ENCODE data around the gene C1QA.

Gene C1QA

GRCh38 chr1:22595108-22595507 is 41.3 kb upstream of the C1QA start:
- no peaks in the 10 kb centered on the region for H3K9me3 ChIP-seq (ENCODE audit: insufficient read depth, low read length)
- TF ChIP-seq ZNF274 (IDR thresholded peaks at IDR 0.05; ENCODE audit: low read depth, low read length) (no peak), YY1 (IDR thresholded peaks at IDR 0.05; ENCODE audit: insufficient read depth, insufficient read length) (no peak), SUZ12 (IDR thresholded peaks at IDR 0.05; ENCODE audit: extremely low read depth, insufficient read depth, insufficient read length) (no peak)
- peaks cover 7% of the 10 kb centered on the region for H3K4me1 ChIP-seq (ENCODE audit: insufficient read depth, insufficient read length)
- H3K9ac ChIP-seq (ENCODE audit: insufficient read length, low read depth), result no peak overlapping the region
- no peaks in the 10 kb centered on the region for H3K27me3 ChIP-seq (ENCODE audit: insufficient read depth, insufficient read length)
- DNase-seq (ENCODE audit: low read depth, low spot score), result no peak
- H3K36me3 ChIP-seq (ENCODE audit: insufficient read depth, insufficient read length, low read length), result no peaks in the 10 kb centered on the region
- H3K4me3 ChIP-seq (ENCODE audit: insufficient read length, low read depth), result no peak overlapping the region

GRCh38 chr1:22597301-22597965 is 39.0 kb upstream of the C1QA start:
- Histone ChIP-seq H3K9me3 (ENCODE audit: insufficient read depth, low read length) (no peaks in the 10 kb centered on the region), H3K4me3 (ENCODE audit: insufficient read length, low read depth) (no peak overlapping the region), H3K4me1 (ENCODE audit: insufficient read depth, insufficient read length) (no peaks in the 10 kb centered on the region), H3K36me3 (ENCODE audit: insufficient read depth, insufficient read length, low read length) (no peaks in the 10 kb centered on the region), H3K27me3 (ENCODE audit: insufficient read depth, insufficient read length) (no peaks in the 10 kb centered on the region), H3K9ac (ENCODE audit: insufficient read length, low read depth) (no peak overlapping the region)
- TF ChIP-seq ZNF274 (IDR thresholded peaks at IDR 0.05; ENCODE audit: low read depth, low read length), result no peak
- no peak for TF ChIP-seq SUZ12 (IDR thresholded peaks at IDR 0.05; ENCODE audit: extremely low read depth, insufficient read depth, insufficient read length)
- no peak for TF ChIP-seq YY1 (IDR thresholded peaks at IDR 0.05; ENCODE audit: insufficient read depth, insufficient read length)
- no peak for DNase-seq (ENCODE audit: low read depth, low spot score)

GRCh38 chr1:22597996-22598395 is 38.4 kb upstream of the C1QA start:
- H3K9ac ChIP-seq (ENCODE audit: insufficient read length, low read depth), result no peak overlapping the region
- no peak for TF ChIP-seq SUZ12 (IDR thresholded peaks at IDR 0.05; ENCODE audit: extremely low read depth, insufficient read depth, insufficient read length)
- TF ChIP-seq YY1 (IDR thresholded peaks at IDR 0.05; ENCODE audit: insufficient read depth, insufficient read length), result no peak
- TF ChIP-seq ZNF274 (IDR thresholded peaks at IDR 0.05; ENCODE audit: low read depth, low read length), result no peak
- H3K9me3 ChIP-seq (ENCODE audit: insufficient read depth, low read length), result no peaks in the 10 kb centered on the region
- H3K4me1 ChIP-seq (ENCODE audit: insufficient read depth, insufficient read length), result no peaks in the 10 kb centered on the region
- no peaks in the 10 kb centered on the region for H3K27me3 ChIP-seq (ENCODE audit: insufficient read depth, insufficient read length)
- H3K36me3 ChIP-seq (ENCODE audit: insufficient read depth, insufficient read length, low read length), result no peaks in the 10 kb centered on the region
- no peak overlapping the region for H3K4me3 ChIP-seq (ENCODE audit: insufficient read length, low read depth)
- DNase-seq (ENCODE audit: low read depth, low spot score), result no peak

GRCh38 chr1:22598736-22599135 is 37.7 kb upstream of the C1QA start:
- Histone ChIP-seq H3K9ac (ENCODE audit: insufficient read length, low read depth) (no peak overlapping the region), H3K36me3 (ENCODE audit: insufficient read depth, insufficient read length, low read length) (no peaks in the 10 kb centered on the region), H3K27me3 (ENCODE audit: insufficient read depth, insufficient read length) (peaks cover 5% of the 10 kb centered on the region), H3K4me3 (ENCODE audit: insufficient read length, low read depth) (no peak overlapping the region), H3K9me3 (ENCODE audit: insufficient read depth, low read length) (no peaks in the 10 kb centered on the region), H3K4me1 (ENCODE audit: insufficient read depth, insufficient read length) (no peaks in the 10 kb centered on the region)
- DNase-seq (ENCODE audit: low read depth, low spot score), result no peak
- TF ChIP-seq YY1 (IDR thresholded peaks at IDR 0.05; ENCODE audit: insufficient read depth, insufficient read length) (no peak), SUZ12 (IDR thresholded peaks at IDR 0.05; ENCODE audit: extremely low read depth, insufficient read depth, insufficient read length) (no peak), ZNF274 (IDR thresholded peaks at IDR 0.05; ENCODE audit: low read depth, low read length) (no peak)

- Histone ChIP-seq H3K9me3 (ENCODE audit: insufficient read depth, low read length) (no peaks in the 10 kb centered on the region), H3K4me3 (ENCODE audit: insufficient read length, low read depth) (no peak overlapping the region), H3K4me1 (ENCODE audit: insufficient read depth, insufficient read length) (no peaks in the 10 kb centered on the region), H3K9ac (ENCODE audit: insufficient read length, low read depth) (no peak overlapping the region), H3K36me3 (ENCODE audit: insufficient read depth, insufficient read length, low read length) (no peaks in the 10 kb centered on the region), H3K27me3 (ENCODE audit: insufficient read depth, insufficient read length) (peaks cover 20% of the 10 kb centered on the region)
- no peak for DNase-seq (ENCODE audit: low read depth, low spot score)
- no peak for TF ChIP-seq YY1 (IDR thresholded peaks at IDR 0.05; ENCODE audit: insufficient read depth, insufficient read length)
- no peak for TF ChIP-seq ZNF274 (IDR thresholded peaks at IDR 0.05; ENCODE audit: low read depth, low read length)
- TF ChIP-seq SUZ12 (IDR thresholded peaks at IDR 0.05; ENCODE audit: extremely low read depth, insufficient read depth, insufficient read length), result no peak
Measured at GRCh38 chr1:22600071-22600816, 36.2 kb upstream of the C1QA start.

- DNase-seq (ENCODE audit: low read depth, low spot score), result no peak
- Histone ChIP-seq H3K9me3 (ENCODE audit: insufficient read depth, low read length) (no peaks in the 10 kb centered on the region), H3K36me3 (ENCODE audit: insufficient read depth, insufficient read length, low read length) (no peaks in the 10 kb centered on the region), H3K9ac (ENCODE audit: insufficient read length, low read depth) (no peak overlapping the region), H3K4me3 (ENCODE audit: insufficient read length, low read depth) (no peak overlapping the region), H3K4me1 (ENCODE audit: insufficient read depth, insufficient read length) (no peaks in the 10 kb centered on the region), H3K27me3 (ENCODE audit: insufficient read depth, insufficient read length) (peaks cover 28% of the 10 kb centered on the region)
- TF ChIP-seq SUZ12 (IDR thresholded peaks at IDR 0.05; ENCODE audit: extremely low read depth, insufficient read depth, insufficient read length) (no peak), YY1 (IDR thresholded peaks at IDR 0.05; ENCODE audit: insufficient read depth, insufficient read length) (no peak), ZNF274 (IDR thresholded peaks at IDR 0.05; ENCODE audit: low read depth, low read length) (no peak)
Measured at GRCh38 chr1:22600817-22601605, 35.4 kb upstream of the C1QA start.

- H3K9me3 ChIP-seq (ENCODE audit: insufficient read depth, low read length), result no peaks in the 10 kb centered on the region
- no peaks in the 10 kb centered on the region for H3K4me1 ChIP-seq (ENCODE audit: insufficient read depth, insufficient read length)
- H3K27me3 ChIP-seq (ENCODE audit: insufficient read depth, insufficient read length), result peaks cover 34% of the 10 kb centered on the region
- H3K36me3 ChIP-seq (ENCODE audit: insufficient read depth, insufficient read length, low read length), result no peaks in the 10 kb centered on the region
- no peak for TF ChIP-seq SUZ12 (IDR thresholded peaks at IDR 0.05; ENCODE audit: extremely low read depth, insufficient read depth, insufficient read length)
- no peak for TF ChIP-seq ZNF274 (IDR thresholded peaks at IDR 0.05; ENCODE audit: low read depth, low read length)
- TF ChIP-seq YY1 (IDR thresholded peaks at IDR 0.05; ENCODE audit: insufficient read depth, insufficient read length), result no peak
- no peak overlapping the region for H3K4me3 ChIP-seq (ENCODE audit: insufficient read length, low read depth)
- no peak for DNase-seq (ENCODE audit: low read depth, low spot score)
- no peak overlapping the region for H3K9ac ChIP-seq (ENCODE audit: insufficient read length, low read depth)
Measured at GRCh38 chr1:22601610-22602009, 34.8 kb upstream of the C1QA start.

Measured in NT2/D1 (cell line).